ENCODE results near the gene SYPL1. TPM values are rescaled to one million over a fixed set of nuclear protein-coding genes. Genes with fewer than 3 reads are reported as not detected.

SYPL1 gene
- total RNA-seq, 1 donor: 36.9 TPM

- no peaks in the 10 kb centered on the region for H3K36me3 ChIP-seq (ENCODE audit: insufficient read depth, low read length)
- no peak overlapping the region for H3K4me2 ChIP-seq (ENCODE audit: insufficient read depth, low read length)
- peaks cover 43% of the 10 kb centered on the region for H3K27me3 ChIP-seq (ENCODE audit: insufficient read depth, low read length)
- peaks cover 15% of the 10 kb centered on the region for H3K4me1 ChIP-seq (ENCODE audit: insufficient read depth, low read length)
- H3K79me2 ChIP-seq (ENCODE audit: insufficient read depth, low read length): no peaks in the 10 kb centered on the region
- no peak for DNase-seq (ENCODE audit: insufficient read length, low spot score, missing footprints)
- H3K9me3 ChIP-seq (ENCODE audit: low read depth, low read length): no peaks in the 10 kb centered on the region
- no peak for TF ChIP-seq CTCF (IDR thresholded peaks at IDR 0.05; ENCODE audit: extremely low read depth, low read depth, low read length)
- H4K20me1 ChIP-seq (ENCODE audit: insufficient read depth, low read length): no peaks in the 10 kb centered on the region
- H3K27ac ChIP-seq (ENCODE audit: low read depth, low read length): no peak overlapping the region
- no peak overlapping the region for H2AFZ ChIP-seq (ENCODE audit: low read length)
- H3K4me3 ChIP-seq (ENCODE audit: insufficient read depth, low read length): no peak overlapping the region
Measured at GRCh38 chr7:106048706-106049020, 63.4 kb downstream of the SYPL1 start.

GRCh38 chr7:106047818-106048705 lies 64.0 kb downstream of the SYPL1 start:
- no peak for TF ChIP-seq CTCF (IDR thresholded peaks at IDR 0.05; ENCODE audit: extremely low read depth, low read depth, low read length)
- peaks cover 44% of the 10 kb centered on the region for H3K27me3 ChIP-seq (ENCODE audit: insufficient read depth, low read length)
- H3K4me3 ChIP-seq (ENCODE audit: insufficient read depth, low read length): no peak overlapping the region
- no peak overlapping the region for H3K27ac ChIP-seq (ENCODE audit: low read depth, low read length)
- H3K4me2 ChIP-seq (ENCODE audit: insufficient read depth, low read length): no peak overlapping the region
- peaks cover 15% of the 10 kb centered on the region for H3K4me1 ChIP-seq (ENCODE audit: insufficient read depth, low read length)
- H3K79me2 ChIP-seq (ENCODE audit: insufficient read depth, low read length): no peaks in the 10 kb centered on the region
- H4K20me1 ChIP-seq (ENCODE audit: insufficient read depth, low read length): no peaks in the 10 kb centered on the region
- H3K9me3 ChIP-seq (ENCODE audit: low read depth, low read length): no peaks in the 10 kb centered on the region
- H2AFZ ChIP-seq (ENCODE audit: low read length): no peak overlapping the region
- no peaks in the 10 kb centered on the region for H3K36me3 ChIP-seq (ENCODE audit: insufficient read depth, low read length)
- no peak for DNase-seq (ENCODE audit: insufficient read length, low spot score, missing footprints)

DNA sequence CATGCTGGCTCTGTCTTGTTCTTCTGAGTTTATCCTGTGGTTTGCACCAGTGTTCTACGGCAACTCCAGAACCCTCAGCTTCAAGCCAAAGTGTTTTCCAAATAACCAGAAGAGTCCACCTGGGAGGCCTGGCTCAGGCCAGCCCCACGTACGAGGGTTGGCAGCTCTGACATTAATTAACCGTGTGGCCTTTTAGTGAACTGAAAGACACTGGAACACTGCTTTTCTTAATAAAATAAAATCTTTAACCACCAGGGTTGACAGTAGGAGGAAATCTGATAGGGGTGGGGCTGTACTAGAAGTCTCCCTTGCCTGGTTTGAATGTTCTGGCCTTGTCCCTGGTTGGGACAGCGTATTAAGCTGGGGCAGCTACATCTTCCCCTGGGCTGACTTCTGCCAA lies 64.9 kb downstream of the SYPL1 start:
- no peak for TF ChIP-seq CTCF (IDR thresholded peaks at IDR 0.05; ENCODE audit: extremely low read depth, low read depth, low read length)
- no peaks in the 10 kb centered on the region for H3K79me2 ChIP-seq (ENCODE audit: insufficient read depth, low read length)

GRCh38 chr7:106045586-106045985 lies 66.5 kb downstream of the SYPL1 start:
- no peaks in the 10 kb centered on the region for H3K79me2 ChIP-seq (ENCODE audit: insufficient read depth, low read length)
- H3K27ac ChIP-seq (ENCODE audit: low read depth, low read length): no peak overlapping the region
- no peak for TF ChIP-seq CTCF (IDR thresholded peaks at IDR 0.05; ENCODE audit: extremely low read depth, low read depth, low read length)
- no peaks in the 10 kb centered on the region for H4K20me1 ChIP-seq (ENCODE audit: insufficient read depth, low read length)
- peak overlapping the region; percentile 8 for H3K4me2 ChIP-seq (ENCODE audit: insufficient read depth, low read length)
- peaks cover 39% of the 10 kb centered on the region for H3K27me3 ChIP-seq (ENCODE audit: insufficient read depth, low read length)
- no peak overlapping the region for H3K4me3 ChIP-seq (ENCODE audit: insufficient read depth, low read length)
- peaks cover 24% of the 10 kb centered on the region for H3K4me1 ChIP-seq (ENCODE audit: insufficient read depth, low read length)
- no peaks in the 10 kb centered on the region for H3K9me3 ChIP-seq (ENCODE audit: low read depth, low read length)
- no peak overlapping the region for H2AFZ ChIP-seq (ENCODE audit: low read length)
- no peaks in the 10 kb centered on the region for H3K36me3 ChIP-seq (ENCODE audit: insufficient read depth, low read length)
- DNase-seq (ENCODE audit: insufficient read length, low spot score, missing footprints): peak; percentile 85

More for the DNA sequence above, 64.9 kb downstream of the SYPL1 start:
- H3K36me3 ChIP-seq (ENCODE audit: insufficient read depth, low read length): no peaks in the 10 kb centered on the region
- no peak for DNase-seq (ENCODE audit: insufficient read length, low spot score, missing footprints)
- no peak overlapping the region for H3K4me3 ChIP-seq (ENCODE audit: insufficient read depth, low read length)
- no peaks in the 10 kb centered on the region for H4K20me1 ChIP-seq (ENCODE audit: insufficient read depth, low read length)
- H3K9me3 ChIP-seq (ENCODE audit: low read depth, low read length): no peaks in the 10 kb centered on the region
- H2AFZ ChIP-seq (ENCODE audit: low read length): no peak overlapping the region
- H3K4me1 ChIP-seq (ENCODE audit: insufficient read depth, low read length): peaks cover 20% of the 10 kb centered on the region
- H3K27me3 ChIP-seq (ENCODE audit: insufficient read depth, low read length): peaks cover 39% of the 10 kb centered on the region
- no peak overlapping the region for H3K4me2 ChIP-seq (ENCODE audit: insufficient read depth, low read length)
- no peak overlapping the region for H3K27ac ChIP-seq (ENCODE audit: low read depth, low read length)
